Trophoblast cell (in vitro differentiated cells and primary cell): ENCODE results near the gene MYO1D.

Experiments used
- DNase-seq, 2 donors: peaks; one replicate each; pipeline ENCODE4 v3.0.0-alpha.2; 2016
- H2AFZ ChIP-seq: 2 replicates; pipeline ENCODE4 v1.6.1; 2013; ENCODE audit warnings: low read length, moderate library complexity, mild to moderate bottlenecking; ENCODE audit not compliant: insufficient read depth, poor library complexity
- H2AK5ac ChIP-seq: 2 replicates; pipeline ENCODE4 v1.6.1; 2013; ENCODE audit warnings: mild to moderate bottlenecking, low read length
- H2BK120ac ChIP-seq: 2 replicates; pipeline ENCODE4 v1.6.1; 2013; ENCODE audit warnings: low read length, mild to moderate bottlenecking, moderate library complexity; ENCODE audit not compliant: insufficient read depth, poor library complexity
- H2BK12ac ChIP-seq: 2 replicates; pipeline ENCODE4 v1.6.1; 2013; ENCODE audit warnings: mild to moderate bottlenecking, low read length, moderate library complexity
- H2BK5ac ChIP-seq: 2 replicates; pipeline ENCODE4 v1.6.1; 2013; ENCODE audit warnings: low read length, low read depth, moderate library complexity, mild to moderate bottlenecking; ENCODE audit not compliant: poor library complexity
- H3K14ac ChIP-seq: 2 replicates; pipeline ENCODE4 v1.6.1; 2013; ENCODE audit warnings: mild to moderate bottlenecking, low read length
- H3K18ac ChIP-seq: 2 replicates; pipeline ENCODE4 v1.6.1; 2013; ENCODE audit warnings: mild to moderate bottlenecking, low read length
- H3K23ac ChIP-seq: 2 replicates; pipeline ENCODE4 v1.6.1; 2013; ENCODE audit warnings: low read length
- H3K27ac ChIP-seq: 2 replicates; pipeline ENCODE4 v1.5.1; 2013; ENCODE audit warnings: low read depth, mild to moderate bottlenecking, inconsistent platforms, low read length, moderate library complexity
- H3K27me3 ChIP-seq: 2 replicates; pipeline ENCODE4 v1.6.1; 2013; ENCODE audit warnings: inconsistent platforms, mild to moderate bottlenecking, low read length, moderate library complexity; ENCODE audit not compliant: insufficient read depth
- H3K36me3 ChIP-seq, 2 experiments: 1 replicate in 1 of 2; 2 replicates in 1 of 2; pipeline ENCODE4 v1.6.1; 2013; ENCODE audit warnings: low read length in 2 of 2, mild to moderate bottlenecking in 2 of 2, moderate library complexity in 1 of 2; ENCODE audit not compliant: insufficient read depth in 2 of 2, control insufficient read depth in 1 of 2
- H3K4ac ChIP-seq: 2 replicates; pipeline ENCODE4 v1.6.1; 2013; ENCODE audit warnings: low read depth, mild to moderate bottlenecking, low read length, moderate library complexity
- H3K4me1 ChIP-seq, 2 experiments: 1 replicate in 1 of 2; 2 replicates in 1 of 2; pipeline ENCODE4 v1.6.1; 2013; ENCODE audit warnings: low read length in 2 of 2, mild to moderate bottlenecking in 2 of 2, moderate library complexity in 1 of 2; ENCODE audit not compliant: insufficient read depth in 2 of 2, control insufficient read depth in 1 of 2
- H3K4me2 ChIP-seq: 2 replicates; pipeline ENCODE4 v1.6.1; 2013; ENCODE audit warnings: inconsistent platforms, mild to moderate bottlenecking, low read length, moderate library complexity
- H3K4me3 ChIP-seq: 2 replicates; pipeline ENCODE4 v1.5.1; 2013; ENCODE audit warnings: mild to moderate bottlenecking, low read depth, low read length, inconsistent platforms
- H3K79me1 ChIP-seq: one replicate; pipeline ENCODE4 v1.6.1; 2013; ENCODE audit warnings: low read length
- H3K79me2 ChIP-seq: 2 replicates; pipeline ENCODE4 v1.6.1; 2013; ENCODE audit warnings: low read length, mild to moderate bottlenecking; ENCODE audit not compliant: control insufficient read depth, insufficient read depth, poor library complexity
- H3K9ac ChIP-seq: 2 replicates; pipeline ENCODE4 v1.6.1; 2013; ENCODE audit warnings: mild to moderate bottlenecking, low read length
- H3K9me3 ChIP-seq: 2 replicates; pipeline ENCODE4 v1.6.1; 2013; ENCODE audit warnings: low read depth, mild to moderate bottlenecking, control low read depth, inconsistent platforms, low read length; ENCODE audit not compliant: insufficient read depth
- H4K12ac ChIP-seq: 2 replicates; pipeline ENCODE4 v1.6.1; 2013; ENCODE audit warnings: low read depth, mild to moderate bottlenecking, low read length, moderate library complexity
- H4K8ac ChIP-seq: 2 replicates; pipeline ENCODE4 v1.6.1; 2013; ENCODE audit warnings: low read depth, mild to moderate bottlenecking, low read length, moderate library complexity
- H4K91ac ChIP-seq: one replicate; pipeline ENCODE4 v1.6.1; 2013; ENCODE audit warnings: low read depth, mild to moderate bottlenecking, low read length, moderate library complexity
- WGBS: extraction: QIAGEN DNeasy Blood & Tissue Kit; methylation state at CpG from one replicate; pipeline ENCODE4 v1.1.7; 2013; ENCODE audit warnings: missing lambda C conversion rate; ENCODE audit not compliant: insufficient read length, insufficient coverage; ENCODE audit errors: extremely low coverage; 5-methylcytosine and 5-hydroxymethylcytosine counted together

Gene MYO1D

GRCh38 chr17:32733401-32733800 is 143.5 kb downstream of the MYO1D start:
- no peak overlapping the region for H4K91ac ChIP-seq
- no peak overlapping the region for H2BK120ac ChIP-seq
- no peaks in the 10 kb centered on the region for H3K4me1 ChIP-seq
- H3K9ac ChIP-seq = no peak overlapping the region
- no peak overlapping the region for H2AK5ac ChIP-seq
- no peak overlapping the region for H3K4me3 ChIP-seq
- no peak overlapping the region for H3K4me2 ChIP-seq
- H3K23ac ChIP-seq = no peak overlapping the region
- no peak overlapping the region for H4K8ac ChIP-seq
- H3K27me3 ChIP-seq = no peaks in the 10 kb centered on the region
- no peak overlapping the region for H2AFZ ChIP-seq
- DNase-seq = no peak
- H3K36me3 ChIP-seq = peaks cover 1 to 4% of the 10 kb centered on the region in 2 experiments
- H3K79me2 ChIP-seq = no peaks in the 10 kb centered on the region
- no CpG with 5 or more reads among the region's 1 CpG for WGBS
- no peak overlapping the region for H2BK12ac ChIP-seq
- H3K79me1 ChIP-seq = no peaks in the 10 kb centered on the region
- no peak overlapping the region for H2BK5ac ChIP-seq
- no peak overlapping the region for H3K4ac ChIP-seq
- H4K12ac ChIP-seq = no peak overlapping the region
- H3K9me3 ChIP-seq = peaks cover 7% of the 10 kb centered on the region
- no peak overlapping the region for H3K27ac ChIP-seq
- H3K18ac ChIP-seq = no peak overlapping the region
- H3K14ac ChIP-seq = no peak overlapping the region

GRCh38 chr17:32732900-32733299 is 144.0 kb downstream of the MYO1D start:
- H3K9ac ChIP-seq = no peak overlapping the region
- no peak overlapping the region for H3K4me2 ChIP-seq
- H3K36me3 ChIP-seq = peaks cover 1 to 4% of the 10 kb centered on the region in 2 experiments
- H3K4me1 ChIP-seq = no peaks in the 10 kb centered on the region
- H3K79me2 ChIP-seq = no peaks in the 10 kb centered on the region
- H2BK12ac ChIP-seq = no peak overlapping the region
- no peak for DNase-seq
- no peak overlapping the region for H3K27ac ChIP-seq
- H2AK5ac ChIP-seq = no peak overlapping the region
- no peak overlapping the region for H3K4ac ChIP-seq
- H3K18ac ChIP-seq = no peak overlapping the region
- no CpG with 5 or more reads among the region's 6 CpGs for WGBS
- H2AFZ ChIP-seq = no peak overlapping the region
- H3K14ac ChIP-seq = no peak overlapping the region
- no peak overlapping the region for H3K23ac ChIP-seq
- H4K91ac ChIP-seq = no peak overlapping the region
- no peaks in the 10 kb centered on the region for H3K79me1 ChIP-seq
- H3K4me3 ChIP-seq = no peak overlapping the region
- H3K9me3 ChIP-seq = peaks cover 7% of the 10 kb centered on the region
- H4K8ac ChIP-seq = no peak overlapping the region
- no peak overlapping the region for H4K12ac ChIP-seq
- no peak overlapping the region for H2BK120ac ChIP-seq
- no peaks in the 10 kb centered on the region for H3K27me3 ChIP-seq
- H2BK5ac ChIP-seq = no peak overlapping the region

- no peak overlapping the region for H2BK12ac ChIP-seq
- WGBS = no CpG with 5 or more reads among the region's 2 CpGs
Observed at GRCh38 chr17:32732296-32732642, 144.7 kb downstream of the MYO1D start.

GRCh38 chr17:32731556-32732295 is 145.2 kb downstream of the MYO1D start:
- Histone ChIP-seq H3K27me3 (no peaks in the 10 kb centered on the region), H2BK12ac (no peak overlapping the region), H3K4me1 (no peaks in the 10 kb centered on the region), H3K18ac (no peak overlapping the region), H3K27ac (no peak overlapping the region), H4K12ac (no peak overlapping the region), H2AK5ac (no peak overlapping the region), H2BK120ac (no peak overlapping the region), H2BK5ac (no peak overlapping the region), H4K8ac (no peak overlapping the region), H3K79me2 (no peaks in the 10 kb centered on the region), H3K4me3 (no peak overlapping the region), H3K36me3 (peaks cover 1 to 4% of the 10 kb centered on the region in 2 experiments), H3K9ac (no peak overlapping the region), H3K14ac (no peak overlapping the region), H3K23ac (no peak overlapping the region), H3K9me3 (peaks cover 7% of the 10 kb centered on the region), H2AFZ (no peak overlapping the region), H3K4me2 (no peak overlapping the region), H3K79me1 (no peaks in the 10 kb centered on the region), H3K4ac (no peak overlapping the region), H4K91ac (no peak overlapping the region)
- no CpG with 5 or more reads among the region's 13 CpGs for WGBS
- DNase-seq = no peak

More at GRCh38 chr17:32732296-32732642, 144.7 kb downstream of the MYO1D start:
- Histone ChIP-seq H4K12ac (no peak overlapping the region), H3K4me2 (no peak overlapping the region), H3K4ac (no peak overlapping the region), H3K18ac (no peak overlapping the region), H3K9ac (no peak overlapping the region), H3K23ac (no peak overlapping the region), H3K79me2 (no peaks in the 10 kb centered on the region), H4K91ac (no peak overlapping the region), H3K9me3 (peaks cover 7% of the 10 kb centered on the region), H3K4me3 (no peak overlapping the region), H2AFZ (no peak overlapping the region), H2BK5ac (no peak overlapping the region), H4K8ac (no peak overlapping the region), H3K27ac (no peak overlapping the region), H2BK120ac (no peak overlapping the region), H3K4me1 (no peaks in the 10 kb centered on the region), H3K79me1 (no peaks in the 10 kb centered on the region), H3K36me3 (peaks cover 1 to 4% of the 10 kb centered on the region in 2 experiments), H3K14ac (no peak overlapping the region), H2AK5ac (no peak overlapping the region), H3K27me3 (no peaks in the 10 kb centered on the region)
- no peak for DNase-seq
